Measurements from ENCODE around the gene METTL27. TPM values are rescaled to one million over a fixed set of nuclear protein-coding genes. Genes with fewer than 3 reads are reported as not detected.

The METTL27 gene
- polyA plus RNA-seq, 1 donor = 7.6 TPM

GRCh38 chr7:73882047-73882402 is 39.7 kb upstream of the METTL27 start:
- peaks cover 7% of the 10 kb centered on the region for H3K4me1 ChIP-seq (ENCODE audit: control insufficient read depth, insufficient read depth, low read length)
- DNase-seq = no peak
- peaks cover 4% of the 10 kb centered on the region for H3K27me3 ChIP-seq (ENCODE audit: control insufficient read depth, insufficient read depth, low read length)
- no peaks in the 10 kb centered on the region for H3K9me3 ChIP-seq (ENCODE audit: control insufficient read depth, low read depth, low read length)
- H3K36me3 ChIP-seq (ENCODE audit: control insufficient read depth, insufficient read depth, low read length) = no peaks in the 10 kb centered on the region
- WGBS (ENCODE audit: insufficient coverage, low lambda C conversion rate) = no CpG with 5 or more reads among the region's 3 CpGs
- no peak overlapping the region for H3K27ac ChIP-seq (ENCODE audit: low read length)
- no peak overlapping the region for H3K4me3 ChIP-seq (ENCODE audit: low read length)

GRCh38 chr7:73881352-73882046 is 39.2 kb upstream of the METTL27 start:
- Histone ChIP-seq H3K4me1 (ENCODE audit: control insufficient read depth, insufficient read depth, low read length) (peaks cover 2% of the 10 kb centered on the region), H3K9me3 (ENCODE audit: control insufficient read depth, low read depth, low read length) (no peaks in the 10 kb centered on the region), H3K27me3 (ENCODE audit: control insufficient read depth, insufficient read depth, low read length) (no peaks in the 10 kb centered on the region), H3K36me3 (ENCODE audit: control insufficient read depth, insufficient read depth, low read length) (no peaks in the 10 kb centered on the region), H3K27ac (ENCODE audit: low read length) (no peak overlapping the region), H3K4me3 (ENCODE audit: low read length) (no peak overlapping the region)
- DNase-seq = no peak
- no CpG with 5 or more reads among the region's 5 CpGs for WGBS (ENCODE audit: insufficient coverage, low lambda C conversion rate)

GRCh38 chr7:73880755-73881328 is 38.5 kb upstream of the METTL27 start:
- no peak for DNase-seq
- WGBS (ENCODE audit: insufficient coverage, low lambda C conversion rate) = no CpG with 5 or more reads among the region's 13 CpGs
- no peaks in the 10 kb centered on the region for H3K9me3 ChIP-seq (ENCODE audit: control insufficient read depth, low read depth, low read length)
- no peaks in the 10 kb centered on the region for H3K36me3 ChIP-seq (ENCODE audit: control insufficient read depth, insufficient read depth, low read length)
- no peak overlapping the region for H3K27ac ChIP-seq (ENCODE audit: low read length)
- H3K4me3 ChIP-seq (ENCODE audit: low read length) = no peak overlapping the region
- H3K27me3 ChIP-seq (ENCODE audit: control insufficient read depth, insufficient read depth, low read length) = no peaks in the 10 kb centered on the region
- no peaks in the 10 kb centered on the region for H3K4me1 ChIP-seq (ENCODE audit: control insufficient read depth, insufficient read depth, low read length)

GRCh38 chr7:73879977-73880681 is 37.8 kb upstream of the METTL27 start:
- no CpG with 5 or more reads among the region's 18 CpGs for WGBS (ENCODE audit: insufficient coverage, low lambda C conversion rate)
- no peak overlapping the region for H3K27ac ChIP-seq (ENCODE audit: low read length)

GRCh38 chr7:73876973-73877372 is 34.7 kb upstream of the METTL27 start:
- Histone ChIP-seq H3K9me3 (ENCODE audit: control insufficient read depth, low read depth, low read length) (no peaks in the 10 kb centered on the region), H3K27ac (ENCODE audit: low read length) (no peak overlapping the region), H3K4me1 (ENCODE audit: control insufficient read depth, insufficient read depth, low read length) (peaks cover 3% of the 10 kb centered on the region), H3K4me3 (ENCODE audit: low read length) (no peak overlapping the region), H3K27me3 (ENCODE audit: control insufficient read depth, insufficient read depth, low read length) (no peaks in the 10 kb centered on the region), H3K36me3 (ENCODE audit: control insufficient read depth, insufficient read depth, low read length) (no peaks in the 10 kb centered on the region)
- no peak for DNase-seq
- no CpG with 5 or more reads among the region's 12 CpGs for WGBS (ENCODE audit: insufficient coverage, low lambda C conversion rate)

More at GRCh38 chr7:73879977-73880681, 37.8 kb upstream of the METTL27 start:
- no peak overlapping the region for H3K4me3 ChIP-seq (ENCODE audit: low read length)
- DNase-seq = no peak
- H3K27me3 ChIP-seq (ENCODE audit: control insufficient read depth, insufficient read depth, low read length) = no peaks in the 10 kb centered on the region
- no peaks in the 10 kb centered on the region for H3K36me3 ChIP-seq (ENCODE audit: control insufficient read depth, insufficient read depth, low read length)
- H3K4me1 ChIP-seq (ENCODE audit: control insufficient read depth, insufficient read depth, low read length) = no peaks in the 10 kb centered on the region
- H3K9me3 ChIP-seq (ENCODE audit: control insufficient read depth, low read depth, low read length) = no peaks in the 10 kb centered on the region

GRCh38 chr7:73876361-73876760 is 34.0 kb upstream of the METTL27 start:
- WGBS (ENCODE audit: insufficient coverage, low lambda C conversion rate) = no CpG with 5 or more reads among the region's 8 CpGs
- Histone ChIP-seq H3K4me1 (ENCODE audit: control insufficient read depth, insufficient read depth, low read length) (peaks cover 9% of the 10 kb centered on the region), H3K4me3 (ENCODE audit: low read length) (no peak overlapping the region), H3K36me3 (ENCODE audit: control insufficient read depth, insufficient read depth, low read length) (no peaks in the 10 kb centered on the region), H3K27me3 (ENCODE audit: control insufficient read depth, insufficient read depth, low read length) (no peaks in the 10 kb centered on the region), H3K27ac (ENCODE audit: low read length) (no peak overlapping the region), H3K9me3 (ENCODE audit: control insufficient read depth, low read depth, low read length) (no peaks in the 10 kb centered on the region)
- no peak for DNase-seq

- Histone ChIP-seq H3K27ac (ENCODE audit: low read length) (peak overlapping the region; percentile 69), H3K27me3 (ENCODE audit: control insufficient read depth, insufficient read depth, low read length) (no peaks in the 10 kb centered on the region), H3K4me1 (ENCODE audit: control insufficient read depth, insufficient read depth, low read length) (peaks cover 34% of the 10 kb centered on the region), H3K9me3 (ENCODE audit: control insufficient read depth, low read depth, low read length) (no peaks in the 10 kb centered on the region), H3K36me3 (ENCODE audit: control insufficient read depth, insufficient read depth, low read length) (no peaks in the 10 kb centered on the region), H3K4me3 (ENCODE audit: low read length) (no peak overlapping the region)
- no CpG with 5 or more reads among the region's 13 CpGs for whole genome bisulfite sequencing (ENCODE audit: insufficient coverage, low lambda C conversion rate)
- no peak for DNase-seq
Measured at GRCh38 chr7:73872056-73872908, 30.0 kb upstream of the METTL27 start.

- Histone ChIP-seq H3K27me3 (ENCODE audit: control insufficient read depth, insufficient read depth, low read length) (no peaks in the 10 kb centered on the region), H3K27ac (ENCODE audit: low read length) (peak overlapping the region; percentile 69), H3K36me3 (ENCODE audit: control insufficient read depth, insufficient read depth, low read length) (no peaks in the 10 kb centered on the region), H3K4me3 (ENCODE audit: low read length) (no peak overlapping the region), H3K9me3 (ENCODE audit: control insufficient read depth, low read depth, low read length) (no peaks in the 10 kb centered on the region), H3K4me1 (ENCODE audit: control insufficient read depth, insufficient read depth, low read length) (peaks cover 34% of the 10 kb centered on the region)
- peak; percentile 54 to 79 for DNase-seq
- no CpG with 5 or more reads among the region's 20 CpGs for WGBS (ENCODE audit: insufficient coverage, low lambda C conversion rate)
Measured at GRCh38 chr7:73871163-73872011, 29.1 kb upstream of the METTL27 start.

- no peaks in the 10 kb centered on the region for H3K36me3 ChIP-seq (ENCODE audit: control insufficient read depth, insufficient read depth, low read length)
- no peaks in the 10 kb centered on the region for H3K27me3 ChIP-seq (ENCODE audit: control insufficient read depth, insufficient read depth, low read length)
- H3K4me3 ChIP-seq (ENCODE audit: low read length) = no peak overlapping the region
- H3K27ac ChIP-seq (ENCODE audit: low read length) = no peak overlapping the region
- no CpG with 5 or more reads among the region's 15 CpGs for whole genome bisulfite sequencing (ENCODE audit: insufficient coverage, low lambda C conversion rate)
- no peaks in the 10 kb centered on the region for H3K9me3 ChIP-seq (ENCODE audit: control insufficient read depth, low read depth, low read length)
- H3K4me1 ChIP-seq (ENCODE audit: control insufficient read depth, insufficient read depth, low read length) = peaks cover 34% of the 10 kb centered on the region
- peak; percentile 53 to 73 for DNase-seq
Measured at GRCh38 chr7:73870041-73870492, 27.8 kb upstream of the METTL27 start.
